Measurements from ENCODE around the gene ANGPTL1.

- TF ChIP-seq POLR2A (IDR thresholded peaks at IDR 0.05; ENCODE audit: low read length) (no peak), GATA1 (IDR thresholded peaks at IDR 0.05; ENCODE audit: low read depth, low read length) (no peak)
Observed at GRCh38 chr1:178810585-178810984, 60.3 kb downstream of the ANGPTL1 start.
